GM21526 (cell line): ENCODE data around the gene APOH.
A peak's percentile ranks its signal among the peaks of the same experiment; 100 is the strongest.

Experiments used
- ATAC-seq: cut with Tn5 transposase; IDR thresholded peaks from one replicate; pipeline ENCODE4 v1.9.1; 2021; ENCODE audit warnings: moderate library complexity; ENCODE audit not compliant: unreplicated experiment, low FRiP score

The APOH gene

DNA sequence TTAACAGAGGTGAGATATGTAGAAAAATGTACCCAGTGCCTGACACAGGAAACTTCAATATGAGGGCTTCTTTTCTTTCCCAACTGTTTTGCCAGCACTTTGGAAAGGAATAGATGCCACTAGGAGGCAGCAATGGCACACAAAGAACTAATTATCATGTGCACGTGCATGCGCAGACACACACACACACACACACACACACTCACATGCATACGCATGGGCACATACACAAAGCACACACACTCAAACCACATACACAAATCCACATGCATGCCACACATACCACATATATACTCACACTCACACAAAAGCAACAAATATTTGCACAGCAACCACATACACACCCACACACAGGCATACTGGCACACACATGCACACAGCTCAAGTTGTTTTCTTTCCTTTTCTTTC, 28.5 kb downstream of the APOH start:
- ATAC-seq: no peak

DNA sequence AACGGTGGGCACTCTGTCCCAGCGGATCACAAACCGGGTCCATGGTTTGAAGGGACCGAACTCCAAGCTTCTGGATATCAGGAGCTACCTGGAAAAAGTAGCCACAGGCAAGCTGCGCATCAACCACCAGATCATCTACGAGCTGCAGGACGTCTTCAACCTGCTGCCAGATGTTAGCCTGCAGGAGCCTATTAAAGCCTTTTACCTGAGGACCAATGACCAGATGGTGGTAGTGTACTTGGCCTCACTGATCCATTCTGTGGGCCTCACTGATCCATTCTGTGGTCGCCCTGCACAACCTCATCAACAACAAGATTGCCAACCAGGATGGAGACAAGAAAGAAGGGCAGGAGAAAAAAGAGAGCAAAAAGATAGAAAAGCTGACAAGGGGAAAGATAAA, 31.0 kb downstream of the APOH start:
- ATAC-seq: no peak

DNA sequence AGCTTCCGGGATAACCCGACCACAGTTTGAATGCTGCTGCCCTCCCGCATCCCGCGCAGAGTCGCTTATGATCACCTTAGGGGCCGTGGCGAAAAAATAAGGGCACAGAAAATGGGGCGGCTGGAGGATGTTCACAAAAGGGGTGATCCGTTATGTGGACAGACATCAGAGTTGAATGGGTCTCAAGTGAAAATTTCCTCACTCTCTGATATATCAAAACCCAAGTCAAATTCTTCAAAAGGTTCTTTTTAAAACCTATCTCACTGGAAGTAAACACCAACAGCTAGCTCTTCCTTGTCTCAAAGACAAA, 36.9 kb downstream of the APOH start:
- peak; percentile 9 for ATAC-seq

DNA sequence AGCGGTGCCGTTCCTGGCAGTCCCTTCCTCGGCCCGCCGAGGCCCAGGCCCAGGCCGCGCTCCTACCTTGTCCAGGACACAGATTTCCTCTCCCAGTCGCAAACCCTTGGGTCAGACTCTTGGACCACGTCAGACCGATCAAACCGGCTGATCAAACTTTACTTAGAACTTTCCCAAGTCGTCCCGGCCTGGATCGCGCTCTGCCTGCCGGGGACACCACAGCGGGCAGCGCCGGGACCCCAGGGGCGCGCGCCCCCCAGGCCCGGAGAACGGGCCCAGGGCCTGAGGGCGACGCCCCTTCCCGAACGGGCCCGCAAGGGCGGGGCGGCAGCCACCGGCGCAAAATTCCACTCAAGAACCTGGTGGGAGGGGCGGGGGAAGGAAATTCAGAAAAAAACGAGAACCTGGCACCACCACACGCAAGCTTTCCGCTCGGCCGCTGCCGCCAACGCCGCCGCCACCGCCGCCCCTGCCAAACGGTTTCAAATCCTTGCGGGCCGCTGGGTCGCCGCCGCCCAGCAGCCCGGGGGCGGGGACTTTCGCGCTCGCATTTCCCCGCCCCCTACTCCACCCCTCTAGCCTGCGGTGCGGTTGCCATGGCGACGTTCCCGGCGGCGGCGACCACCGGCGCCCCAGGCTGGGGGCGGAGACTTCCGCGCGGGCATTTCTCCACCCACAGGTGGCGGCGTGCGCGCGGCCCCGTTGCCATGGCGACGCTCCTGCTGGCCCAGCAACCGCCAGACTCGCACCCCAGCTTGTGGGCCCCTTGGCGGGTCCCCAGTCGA, 37.4 kb downstream of the APOH start, which contains the start of gene CEP112:
Gene CEP112, minus strand, starts transcription at position 541 of the 785 bp plus-strand sequence.
- ATAC-seq: peak; percentile 53

DNA sequence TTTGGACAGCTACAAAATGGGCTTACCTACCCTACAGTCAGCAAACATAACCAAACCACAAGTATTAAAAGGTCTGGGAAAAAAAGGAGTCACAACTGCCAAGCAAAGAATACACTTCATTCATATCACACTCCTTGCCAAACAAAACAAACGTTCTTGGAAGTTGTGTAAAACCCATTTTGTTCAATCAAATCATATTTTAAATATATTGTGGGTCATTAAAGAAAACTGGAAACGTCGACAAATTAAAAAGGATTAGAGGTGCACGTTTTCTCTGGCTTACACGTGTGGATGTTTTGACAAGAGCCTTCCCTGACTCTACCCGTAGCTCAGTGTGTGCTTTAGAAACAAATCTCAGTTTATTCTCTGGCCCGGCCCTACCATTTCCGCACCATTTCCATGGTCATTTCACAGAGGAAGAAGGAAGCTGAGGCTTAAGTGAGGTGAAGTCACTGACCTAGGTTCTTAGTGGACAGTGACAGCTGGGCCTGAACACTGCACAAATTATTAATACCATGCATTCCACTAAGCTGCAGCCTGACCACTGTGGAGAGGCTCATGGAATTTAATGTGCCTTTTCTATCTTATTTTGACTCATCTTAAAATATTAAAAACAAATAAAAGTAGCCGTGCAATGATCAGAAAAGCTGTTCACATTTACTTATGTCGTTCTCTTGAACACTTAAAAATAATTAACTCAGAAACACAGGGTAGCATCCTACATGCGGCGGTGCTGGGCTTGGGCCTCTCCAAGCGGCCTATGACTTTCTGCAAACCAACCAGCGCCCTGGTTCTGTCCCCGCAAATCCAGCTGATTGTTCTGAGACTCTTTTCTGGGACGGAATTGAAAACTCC, 38.2 kb downstream of the APOH start:
- ATAC-seq: no peak

DNA sequence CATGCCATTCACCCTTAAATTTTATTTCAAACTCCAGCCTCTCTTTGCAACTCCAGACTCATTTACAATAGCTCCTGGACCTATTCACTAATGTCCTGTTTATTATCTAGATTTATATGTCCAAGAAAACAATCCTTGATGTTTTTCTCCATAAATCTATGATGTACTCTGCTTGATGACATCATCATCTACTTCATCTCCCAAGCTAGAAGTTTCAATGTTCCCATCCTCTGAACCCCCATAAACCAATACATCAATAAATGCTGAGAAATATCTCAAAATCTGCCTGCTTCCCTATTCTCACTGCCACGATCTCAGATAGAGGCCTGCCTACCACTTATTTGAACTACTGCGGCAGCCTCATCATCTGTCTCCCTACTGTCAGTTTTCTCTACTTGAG, 41.5 kb downstream of the APOH start:
- no peak for ATAC-seq

DNA sequence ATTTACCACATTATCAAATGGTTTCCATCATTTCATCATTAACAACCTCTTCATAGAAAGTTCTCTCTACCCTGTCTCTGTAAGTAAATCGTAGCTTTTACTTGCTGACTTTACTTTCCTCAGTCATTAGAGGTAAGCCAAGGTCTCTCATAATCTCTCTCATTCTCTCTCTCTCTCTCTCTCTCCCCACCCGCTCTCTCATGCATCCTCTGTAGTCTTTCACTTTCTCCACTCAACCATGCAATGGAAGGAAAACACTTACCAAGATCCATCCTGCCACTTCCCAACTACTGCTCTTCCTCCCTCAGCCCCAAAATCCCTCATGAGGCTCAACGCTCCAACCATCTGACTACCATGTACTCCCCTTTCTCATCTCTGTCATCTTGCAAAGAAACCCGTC, 43.4 kb downstream of the APOH start:
- ATAC-seq: no peak

DNA sequence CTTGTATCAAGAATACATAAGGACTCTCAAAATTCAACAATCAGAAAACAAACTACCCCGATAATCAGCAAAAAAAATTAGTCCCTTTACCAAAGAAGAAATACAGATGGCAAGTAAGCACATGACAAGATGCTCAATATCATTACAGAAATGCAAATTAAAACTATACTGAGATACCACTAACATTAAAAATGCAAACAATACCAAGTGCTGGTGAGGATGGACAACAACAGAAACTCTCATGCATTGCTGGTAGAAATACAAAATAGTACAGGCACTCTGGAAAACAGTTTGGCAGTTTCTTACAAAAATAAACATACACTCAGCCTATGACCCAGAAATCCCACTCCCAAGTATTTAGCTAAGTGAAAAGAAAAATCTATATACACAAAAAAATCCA, 44.8 kb downstream of the APOH start:
- no peak for ATAC-seq

DNA sequence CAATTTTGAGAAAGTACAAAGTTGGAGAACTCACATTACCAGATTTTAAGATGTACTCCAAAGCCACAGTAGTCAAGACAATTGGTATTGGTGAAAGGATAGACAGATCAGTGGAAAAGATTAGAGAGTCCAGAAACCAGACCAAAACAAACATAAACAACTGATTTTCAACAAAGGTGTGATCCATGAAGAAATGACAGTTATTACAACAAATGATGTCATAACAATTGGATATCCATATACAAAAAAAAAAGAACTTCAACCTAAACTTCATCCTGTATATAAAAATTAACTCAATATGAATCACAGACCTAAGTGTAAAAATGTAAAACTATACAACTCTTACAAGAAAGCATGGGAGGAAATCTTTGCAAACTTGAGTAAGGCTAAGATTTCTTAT, 45.7 kb downstream of the APOH start:
- no peak for ATAC-seq

DNA sequence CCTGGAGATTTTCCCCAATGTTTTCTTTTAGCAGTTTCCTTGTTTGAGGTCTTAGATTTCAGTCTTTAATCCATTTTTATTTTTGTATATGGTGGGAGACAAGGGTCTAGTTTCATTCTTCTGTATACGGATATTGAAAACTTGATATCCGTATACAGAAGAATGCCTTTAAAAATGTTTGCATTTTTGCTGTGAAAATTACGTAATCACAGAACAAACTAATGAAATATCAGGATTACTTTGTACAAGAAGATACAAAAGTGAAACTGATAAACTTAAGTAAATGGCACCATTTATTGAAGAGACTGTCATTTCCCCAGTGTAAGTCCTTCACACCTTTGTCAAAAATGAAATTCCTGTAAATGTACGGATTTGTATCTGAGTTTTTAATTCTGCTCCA, 50.6 kb downstream of the APOH start:
- ATAC-seq: no peak

DNA sequence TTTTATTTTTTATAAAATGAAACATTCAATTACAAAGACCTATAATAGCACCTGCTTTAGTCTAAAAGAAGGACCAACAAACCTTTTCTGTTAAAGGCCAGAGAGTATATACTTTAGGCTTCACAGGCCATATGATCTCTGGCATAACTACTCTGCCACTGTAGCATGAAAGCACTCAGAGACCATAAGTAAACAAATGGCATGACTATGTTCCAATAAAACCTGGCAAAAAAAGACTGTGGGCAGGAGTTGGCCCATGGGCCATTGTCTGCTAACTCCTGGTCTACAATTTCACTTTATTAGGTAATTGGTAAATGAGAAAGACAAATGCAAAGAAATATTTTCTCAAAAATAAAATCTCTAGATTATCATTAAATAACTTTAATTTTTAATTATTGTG, 52.2 kb downstream of the APOH start:
- no peak for ATAC-seq

DNA sequence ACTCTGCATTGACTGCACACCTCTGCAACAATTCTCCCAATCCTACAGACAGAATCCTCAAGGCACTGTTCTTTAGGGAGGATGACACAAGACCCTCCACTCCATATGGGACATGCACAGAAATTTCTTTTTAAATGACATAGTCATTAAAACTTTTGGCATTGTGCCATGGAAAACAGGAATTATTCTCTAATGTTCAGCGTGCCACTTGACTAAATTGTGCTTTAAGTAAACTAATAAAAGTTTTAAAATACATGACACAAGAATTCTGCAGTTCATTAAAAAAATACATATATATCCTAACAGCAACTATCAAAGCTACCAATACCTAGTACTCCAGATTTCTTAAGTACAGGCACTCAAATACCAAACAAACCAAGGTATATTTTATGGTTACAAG, 53.3 kb downstream of the APOH start:
- no peak for ATAC-seq

DNA sequence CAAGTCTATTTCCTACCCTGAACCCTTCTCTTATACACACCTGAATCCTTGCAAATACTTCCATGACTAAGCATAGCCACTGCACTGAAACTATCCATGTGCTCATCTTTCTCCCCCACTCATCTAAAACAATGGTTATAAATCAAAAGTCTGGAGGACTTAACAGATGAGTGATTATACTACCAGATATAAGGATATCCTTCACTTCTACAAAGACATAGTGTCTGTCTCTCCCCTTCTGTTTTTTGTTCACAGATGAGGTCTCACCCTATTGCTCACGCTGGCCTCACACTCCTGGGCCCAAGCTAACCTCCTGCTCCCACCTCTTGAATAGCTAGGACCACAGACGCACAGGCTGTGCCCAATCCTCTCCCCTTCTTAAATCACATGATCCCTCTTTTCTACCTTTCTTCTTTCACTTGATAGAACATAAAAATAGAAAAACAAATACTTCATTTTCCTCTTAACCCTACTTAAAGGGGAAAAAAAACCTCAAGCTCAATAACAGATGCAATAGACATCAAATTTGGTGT, 56.5 kb downstream of the APOH start:
- ATAC-seq: no peak

DNA sequence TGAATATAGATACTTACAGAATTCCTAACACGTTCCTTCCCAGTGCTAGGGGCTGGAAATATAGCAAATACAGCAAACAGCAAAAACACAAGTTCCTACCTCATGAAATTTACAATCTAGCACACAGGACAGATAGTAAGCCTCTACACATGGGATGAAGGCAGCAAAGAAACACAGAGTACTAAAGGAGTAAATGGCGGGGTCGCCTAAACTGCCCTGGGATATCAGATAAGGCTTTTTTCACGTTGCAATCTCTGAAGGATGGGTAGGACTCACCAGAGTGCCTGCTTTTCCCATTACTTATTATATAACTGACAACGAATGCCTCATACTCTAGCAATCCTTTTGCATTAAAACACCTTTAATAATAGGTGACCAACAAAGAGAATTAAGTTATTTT, 57.1 kb downstream of the APOH start:
- no peak for ATAC-seq

DNA sequence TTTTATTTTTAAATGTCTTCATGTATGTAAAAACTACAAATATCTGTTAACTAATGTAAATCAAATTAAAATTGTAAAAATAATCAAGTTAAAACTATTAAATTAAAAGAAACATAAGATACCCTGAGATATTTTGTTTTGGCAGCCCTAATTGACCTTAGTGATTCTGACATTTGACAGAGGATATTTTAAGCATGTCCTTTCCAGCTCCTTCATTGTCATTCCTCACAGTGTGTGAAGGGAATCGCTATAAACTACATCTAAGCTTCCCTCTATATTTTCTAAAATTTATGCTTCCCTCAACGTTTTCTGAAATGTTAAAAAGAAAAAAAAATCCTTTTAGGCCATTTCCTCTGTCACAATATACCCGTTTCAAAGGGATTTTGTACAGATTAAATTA, 57.5 kb downstream of the APOH start:
- ATAC-seq: no peak

DNA sequence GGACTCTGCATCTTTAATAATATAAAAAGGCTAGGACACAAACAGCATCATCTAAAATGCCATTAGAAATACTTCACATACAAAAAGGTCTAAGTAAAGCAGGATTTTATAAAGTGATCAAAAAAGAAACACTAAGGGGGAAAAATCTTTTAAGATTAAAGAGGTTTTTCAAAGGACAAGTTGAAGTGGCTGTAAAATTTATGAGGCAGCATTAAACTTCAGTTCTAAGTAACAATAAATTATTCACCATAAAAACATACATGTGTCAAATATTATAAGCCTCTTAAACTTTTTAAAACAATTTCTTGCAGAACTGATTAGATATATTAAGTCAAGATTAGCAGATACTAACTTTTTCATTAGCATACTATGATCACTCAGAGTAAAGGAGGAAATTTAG, 58.0 kb downstream of the APOH start:
- no peak for ATAC-seq

DNA sequence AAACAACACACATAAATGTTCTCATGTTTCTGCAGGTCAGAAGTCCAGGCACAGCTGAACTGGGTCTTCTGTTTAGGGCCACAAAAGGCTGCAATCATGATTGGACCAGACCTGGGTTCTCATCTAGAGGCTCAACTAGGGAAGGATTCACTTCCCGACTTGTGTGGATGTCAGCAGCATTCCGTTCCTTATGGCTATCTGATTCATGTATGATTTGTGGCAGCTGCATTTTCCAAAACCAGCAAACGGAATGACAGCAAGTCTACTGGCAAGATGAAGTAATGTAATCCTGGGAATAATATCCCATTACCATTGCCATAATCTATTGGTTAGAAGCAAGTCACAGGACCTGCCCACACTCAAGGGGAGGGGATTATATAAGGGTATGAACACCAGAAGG, 59.4 kb downstream of the APOH start:
- no peak for ATAC-seq

DNA sequence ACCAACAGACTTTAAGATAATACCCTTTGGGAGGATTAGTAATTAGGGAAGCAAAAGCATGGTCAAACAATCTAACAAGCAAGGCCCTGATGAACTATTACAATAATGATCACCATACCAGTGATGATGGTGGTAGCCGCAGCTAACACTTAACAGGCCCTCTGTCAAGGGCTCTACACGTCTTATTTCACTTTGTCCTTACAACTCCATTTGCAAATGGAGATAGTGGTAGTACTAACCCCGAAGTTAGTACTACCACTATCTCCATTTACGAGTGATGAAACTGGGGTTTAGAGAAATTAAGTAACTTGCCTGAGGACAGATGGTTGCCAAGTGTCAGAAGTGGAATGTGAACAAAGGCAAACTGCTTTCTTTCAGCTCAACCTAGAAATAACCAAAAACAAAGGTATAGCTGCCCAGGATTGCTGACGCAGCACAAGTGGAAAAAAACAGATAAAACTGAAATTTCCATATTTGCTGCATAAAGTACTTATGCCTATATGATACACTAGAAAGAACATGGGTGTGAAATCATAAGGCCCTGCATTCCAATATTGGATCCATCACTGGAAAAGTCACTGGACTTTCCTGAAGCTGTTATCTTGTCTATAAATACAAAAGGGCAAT, 61.9 kb downstream of the APOH start:
- no peak for ATAC-seq

DNA sequence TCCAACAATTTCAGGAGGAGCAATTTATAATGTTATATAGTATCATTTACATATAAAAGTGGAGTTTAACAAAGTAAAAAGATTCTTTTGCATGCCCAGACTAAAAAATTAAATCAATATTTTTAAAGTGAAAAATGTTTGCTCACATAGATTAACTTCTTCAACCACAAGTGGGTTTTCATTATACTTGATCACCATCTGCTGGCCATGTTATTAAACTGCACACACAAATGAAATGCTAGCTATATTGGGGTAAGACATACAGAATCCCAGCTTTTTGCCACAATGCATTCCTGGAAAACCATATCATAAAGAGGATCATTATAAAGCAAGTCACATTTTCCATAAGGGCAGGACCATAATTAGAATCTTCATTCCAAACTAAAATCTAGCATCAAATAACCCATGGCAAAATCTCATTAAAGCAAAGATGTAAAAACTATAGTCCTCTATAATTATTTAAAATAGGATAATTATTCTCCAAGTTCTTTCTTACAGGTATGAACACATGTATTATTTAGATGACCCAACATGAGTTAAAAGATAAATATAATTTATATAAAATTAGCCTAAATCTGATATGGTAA, 63.6 kb downstream of the APOH start:
- no peak for ATAC-seq
